Activated T-helper 1 cell treated with Interleukin-2 at 50 U/mL for 16 hours (primary cell): ENCODE data around the gene C1RL.
"Not testable (repeated sequence)": the region's sequence is repeated elsewhere in the genome, so short reads cannot be mapped to it uniquely, and the experiment has no call there.

ENCODE experiments used
- DNase-seq: peaks from one replicate; pipeline ENCODE4 v3.0.0-alpha.2; 2020; ENCODE audit warnings: low read depth

C1RL gene

DNA sequence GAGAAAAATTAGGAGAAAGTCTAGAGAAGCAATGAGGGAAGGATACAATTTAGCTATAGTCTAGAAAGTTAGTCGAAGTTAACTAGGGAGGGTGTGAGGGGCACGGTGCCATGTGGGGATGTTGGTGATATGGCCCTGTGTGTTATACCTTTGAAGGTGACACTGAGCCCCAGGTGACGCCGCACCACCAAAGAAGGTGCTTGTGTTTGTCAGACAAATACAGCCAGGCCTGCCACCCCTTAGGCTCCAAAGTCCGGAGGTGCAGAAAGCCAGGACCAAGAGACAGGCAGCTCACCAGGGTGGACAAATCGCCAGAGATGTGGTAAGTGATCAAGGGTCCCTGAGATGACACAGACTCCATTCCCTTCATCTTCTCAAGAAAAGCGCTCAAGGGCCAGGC, 47.4 kb downstream of the C1RL start:
- DNase-seq: no peak

GRCh38 chr12:7061138-7061537, 47.9 kb downstream of the C1RL start:
- DNase-seq: no peak

- DNase-seq: no peak
These were observed 48.6 kb downstream of the C1RL start, which contains the start of gene C1S for GRCh38 chr12:7060353-7060954. Gene C1S, plus strand, starts transcription at chr12:7060718. Its CDS starts 1,195 bp downstream, at chr12:7061913.

GRCh38 chr12:7059780-7060179, 49.2 kb downstream of the C1RL start:
- DNase-seq: no peak

GRCh38 chr12:7058850-7059395, 50.1 kb downstream of the C1RL start:
- DNase-seq: no peak

DNA sequence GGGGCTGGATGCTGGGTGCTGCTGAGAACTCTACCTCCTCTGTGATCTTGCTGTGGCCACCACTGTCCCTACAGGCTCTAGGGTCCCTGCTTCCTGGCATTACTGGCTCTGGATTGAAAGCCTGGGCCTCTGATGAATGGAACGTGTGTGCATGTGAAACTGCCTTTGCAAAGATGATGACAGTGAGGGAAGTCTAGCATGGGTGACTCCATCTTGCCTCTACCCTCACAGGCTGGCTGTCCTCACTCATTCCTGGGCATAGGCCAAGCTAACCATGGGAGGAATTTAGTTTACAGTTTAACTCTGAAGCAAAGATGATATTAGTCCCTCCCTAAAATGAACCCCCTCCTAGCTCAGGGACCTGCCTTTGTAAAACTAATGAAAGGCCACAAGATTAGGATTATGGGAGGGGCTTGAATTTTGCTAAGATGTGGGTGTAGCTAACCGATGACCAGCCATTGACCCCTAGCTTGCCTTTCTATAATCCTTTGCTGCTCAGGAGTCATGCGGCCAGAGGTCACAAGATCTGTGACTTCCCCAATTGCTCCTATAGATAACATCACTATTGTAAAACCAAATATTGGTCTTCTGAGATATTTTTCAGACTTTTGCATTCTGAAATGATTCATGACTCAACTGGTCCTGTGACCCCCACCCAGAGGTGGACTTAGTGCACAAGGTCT, 50.7 kb downstream of the C1RL start:
- DNase-seq: no peak

GRCh38 chr12:7055736-7056135, 53.3 kb downstream of the C1RL start:
- not testable (repeated sequence) for DNase-seq

GRCh38 chr12:7054925-7055324, 54.1 kb downstream of the C1RL start:
- DNase-seq: no peak

DNA sequence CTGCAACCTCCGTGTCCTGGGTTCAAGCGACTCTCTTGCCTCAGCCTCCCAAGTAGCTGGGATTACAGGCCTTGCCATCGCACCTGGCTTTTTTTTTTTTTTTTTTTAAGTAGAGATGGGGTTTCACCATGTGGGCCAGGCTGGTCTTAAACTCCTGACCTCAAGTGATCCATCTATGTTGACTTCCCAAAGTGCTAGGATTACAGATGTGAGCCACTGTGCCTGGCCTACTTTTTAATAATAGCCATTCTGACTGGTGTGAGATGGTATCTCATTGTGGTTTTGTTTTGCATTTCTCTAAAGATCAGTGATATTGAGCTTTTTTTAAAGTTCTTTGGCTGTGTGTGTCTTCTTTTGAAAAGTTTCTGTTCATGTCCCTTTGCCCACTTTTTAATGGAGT, 59.0 kb downstream of the C1RL start:
- DNase-seq: not testable (repeated sequence)

DNA sequence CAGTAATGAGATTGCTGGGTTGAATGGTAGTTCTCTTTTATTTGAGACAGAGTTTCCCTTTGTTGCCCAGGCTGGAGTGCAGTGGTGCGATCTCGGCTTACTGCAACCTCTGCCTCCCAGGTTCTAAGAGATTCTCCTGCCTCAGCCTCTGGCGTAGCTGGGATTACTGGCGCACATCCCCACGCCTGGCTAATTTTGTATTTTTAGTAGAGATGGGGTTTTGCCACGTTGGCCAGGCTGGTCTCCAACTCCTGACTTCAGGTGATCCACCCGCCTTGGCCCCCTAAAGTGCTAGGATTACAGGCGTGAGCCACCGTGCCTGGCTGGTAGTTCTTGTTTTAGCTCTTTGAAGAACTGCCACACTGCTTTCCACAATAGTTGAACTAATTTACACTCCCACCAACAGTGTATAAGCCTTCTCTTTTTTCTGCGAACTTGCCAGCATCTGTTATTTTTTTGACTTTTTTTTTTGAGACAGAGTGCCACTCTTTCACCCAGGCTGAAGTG, 59.5 kb downstream of the C1RL start:
- not testable (repeated sequence) for DNase-seq

DNA sequence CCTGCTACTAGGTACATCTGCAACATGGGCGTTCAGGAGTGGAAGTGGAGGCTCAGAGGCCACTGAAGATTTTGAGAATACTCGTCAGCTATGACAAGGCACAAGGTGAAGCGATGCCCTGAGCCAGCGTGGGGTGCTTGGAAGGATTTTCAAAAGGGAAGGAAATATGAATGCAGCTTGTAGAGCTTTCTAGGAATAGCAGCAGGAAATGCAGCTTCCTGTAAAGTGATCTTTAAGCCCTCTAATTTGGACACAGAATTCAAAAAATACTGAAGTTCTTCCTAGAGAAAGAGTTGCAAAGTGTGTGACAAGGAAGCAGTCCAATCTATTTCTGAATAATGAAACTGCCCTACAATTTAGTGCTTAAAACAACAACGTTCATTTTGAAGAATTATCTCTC, 61.7 kb downstream of the C1RL start:
- DNase-seq: no peak

GRCh38 chr12:7046383-7047105, 62.5 kb downstream of the C1RL start:
- no peak for DNase-seq

GRCh38 chr12:7045913-7046312, 63.1 kb downstream of the C1RL start:
- DNase-seq: no peak
